Upper lobe of left lung (tissue), 4 donors: Measurements from ENCODE around the gene PROS1.

Experiments
- POLR2A ChIP-seq, 4 donors: fragments of 450-650 bp; IDR thresholded peaks; one replicate each; pipeline ENCODE4 v1.5.1; 2016 to 2017; ENCODE audit warnings: antibody characterized with exemption in 4 of 4, mild to moderate bottlenecking in 2 of 4
- POLR2AphosphoS5 ChIP-seq, 2 donors: sonication (generic); formaldehyde crosslinking; IDR thresholded peaks; one replicate each; pipeline ENCODE4 v1.5.1; 2017; ENCODE audit warnings: antibody characterized with exemption in 2 of 2
- TF ChIP-seq, protein P1 (sequence below), 6 experiments: fragments of 450-650 bp in 4 of 6; fragments of 200-600 bp in 2 of 6; sonication (generic) in 2 of 6; IDR thresholded peaks; one replicate each; pipeline ENCODE4 v1.5.1; 2016 to 2019; ENCODE audit warnings: antibody characterized with exemption in 6 of 6

DNA sequence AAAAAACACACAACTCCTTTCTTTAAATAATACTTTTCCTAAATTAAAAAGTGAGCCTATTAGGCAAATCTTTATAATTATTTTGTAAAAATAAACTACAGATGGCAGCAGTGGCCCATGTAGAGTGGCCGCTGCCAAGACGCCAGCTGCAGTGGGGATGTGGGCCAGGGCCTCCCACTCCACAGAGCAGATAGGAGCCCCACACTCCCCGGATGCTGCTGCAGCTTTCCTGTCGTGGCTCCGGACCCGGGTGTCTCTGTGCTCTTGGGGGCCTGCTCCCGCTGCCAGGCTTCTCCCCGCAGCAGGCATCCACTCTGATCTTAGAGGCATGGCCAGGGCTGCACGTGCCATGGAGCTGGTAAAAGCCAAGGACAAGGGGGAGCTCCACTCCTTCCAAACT is 67.5 kb downstream of the PROS1 start:
- TF ChIP-seq, protein P1, sequence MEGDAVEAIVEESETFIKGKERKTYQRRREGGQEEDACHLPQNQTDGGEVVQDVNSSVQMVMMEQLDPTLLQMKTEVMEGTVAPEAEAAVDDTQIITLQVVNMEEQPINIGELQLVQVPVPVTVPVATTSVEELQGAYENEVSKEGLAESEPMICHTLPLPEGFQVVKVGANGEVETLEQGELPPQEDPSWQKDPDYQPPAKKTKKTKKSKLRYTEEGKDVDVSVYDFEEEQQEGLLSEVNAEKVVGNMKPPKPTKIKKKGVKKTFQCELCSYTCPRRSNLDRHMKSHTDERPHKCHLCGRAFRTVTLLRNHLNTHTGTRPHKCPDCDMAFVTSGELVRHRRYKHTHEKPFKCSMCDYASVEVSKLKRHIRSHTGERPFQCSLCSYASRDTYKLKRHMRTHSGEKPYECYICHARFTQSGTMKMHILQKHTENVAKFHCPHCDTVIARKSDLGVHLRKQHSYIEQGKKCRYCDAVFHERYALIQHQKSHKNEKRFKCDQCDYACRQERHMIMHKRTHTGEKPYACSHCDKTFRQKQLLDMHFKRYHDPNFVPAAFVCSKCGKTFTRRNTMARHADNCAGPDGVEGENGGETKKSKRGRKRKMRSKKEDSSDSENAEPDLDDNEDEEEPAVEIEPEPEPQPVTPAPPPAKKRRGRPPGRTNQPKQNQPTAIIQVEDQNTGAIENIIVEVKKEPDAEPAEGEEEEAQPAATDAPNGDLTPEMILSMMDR (IDR thresholded peaks at IDR 0.05), result no peak
- TF ChIP-seq POLR2AphosphoS5 (IDR thresholded peaks at IDR 0.05) (no peak), POLR2A (IDR thresholded peaks at IDR 0.05) (no peak)
